ENCODE results near the gene ZNF497. TPM values are rescaled to one million over a fixed set of nuclear protein-coding genes. Genes with fewer than 3 reads are reported as not detected.

The ZNF497 gene
- total and polyA plus RNA-seq, 9 of the 15 experiments (the other 6 are each of a cell fraction or from before 2014, with no cell fraction given) = 0.06 to 0.98 (median 0.44) TPM; not detected in 1

- TF ChIP-seq POU5F1 (IDR thresholded peaks at IDR 0.05; ENCODE audit: borderline replicate concordance, low read depth, low read length, partially characterized antibody) = no peak
- 0 out of 2 replicates have a peak, but pooled peaks have one; percentile 44 for TF ChIP-seq OTX1 (CRISPR knock-in tag; IDR thresholded peaks at IDR 0.05)
- 0 out of 2 replicates have a peak, but pooled peaks have one; percentile 44 for TF ChIP-seq ZNF583 (CRISPR knock-in tag; IDR thresholded peaks at IDR 0.05)
- no peak for TF ChIP-seq DLX4 (CRISPR knock-in tag; IDR thresholded peaks at IDR 0.05)
- no peak for TF ChIP-seq ZNF609 (CRISPR knock-in tag; IDR thresholded peaks at IDR 0.05; ENCODE audit: borderline replicate concordance)
- TF ChIP-seq HMG20A (CRISPR knock-in tag; conservative IDR thresholded peaks at IDR 0.05) = no peak
- no peak for TF ChIP-seq STAG1 (CRISPR knock-in tag; IDR thresholded peaks at IDR 0.05; ENCODE audit: borderline replicate concordance)
- no peak for TF ChIP-seq EHMT2 (IDR thresholded peaks at IDR 0.05)
- no peak for TF ChIP-seq LARP7 (IDR thresholded peaks at IDR 0.05)
- no peak for TF ChIP-seq ZNF551 (CRISPR knock-in tag; IDR thresholded peaks at IDR 0.05)
- TF ChIP-seq TRIM28 (IDR thresholded peaks at IDR 0.05) = no peak
- TF ChIP-seq ZNF507 (tag; conservative IDR thresholded peaks at IDR 0.05) = no peak
- TF ChIP-seq TAL1 (IDR thresholded peaks at IDR 0.05) = no peak
- no peak for TF ChIP-seq POLR3A (IDR thresholded peaks at IDR 0.05; ENCODE audit: borderline replicate concordance, extremely low read depth, insufficient read depth, insufficient read length)
- TF ChIP-seq HSF4 (CRISPR knock-in tag; IDR thresholded peaks at IDR 0.05; ENCODE audit: borderline replicate concordance) = no peak
- TF ChIP-seq PREB (CRISPR knock-in tag; IDR thresholded peaks at IDR 0.05) = no peak
- no peak for TF ChIP-seq ETV5 (CRISPR knock-in tag; IDR thresholded peaks at IDR 0.05; ENCODE audit: low read depth)
- TF ChIP-seq RUNX1 (IDR thresholded peaks at IDR 0.05; ENCODE audit: low read depth) = no peak
- peak; percentile 38; the same call in 1 of the 2 replicates for TF ChIP-seq FOXO4 (CRISPR knock-in tag; IDR thresholded peaks at IDR 0.05)
Observed at GRCh38 chr19:58400916-58401839, 38.6 kb upstream of the ZNF497 start (continued).

All from K562 (cell line).